Measurements from ENCODE around the gene DUSP22. TPM values are rescaled to one million over a fixed set of nuclear protein-coding genes. Genes with fewer than 3 reads are reported as not detected.
A peak's percentile ranks its signal among the peaks of the same experiment; 100 is the strongest.

Gene DUSP22
- total RNA-seq, 1 donor from 2014 or later: 31.8 TPM

DNA sequence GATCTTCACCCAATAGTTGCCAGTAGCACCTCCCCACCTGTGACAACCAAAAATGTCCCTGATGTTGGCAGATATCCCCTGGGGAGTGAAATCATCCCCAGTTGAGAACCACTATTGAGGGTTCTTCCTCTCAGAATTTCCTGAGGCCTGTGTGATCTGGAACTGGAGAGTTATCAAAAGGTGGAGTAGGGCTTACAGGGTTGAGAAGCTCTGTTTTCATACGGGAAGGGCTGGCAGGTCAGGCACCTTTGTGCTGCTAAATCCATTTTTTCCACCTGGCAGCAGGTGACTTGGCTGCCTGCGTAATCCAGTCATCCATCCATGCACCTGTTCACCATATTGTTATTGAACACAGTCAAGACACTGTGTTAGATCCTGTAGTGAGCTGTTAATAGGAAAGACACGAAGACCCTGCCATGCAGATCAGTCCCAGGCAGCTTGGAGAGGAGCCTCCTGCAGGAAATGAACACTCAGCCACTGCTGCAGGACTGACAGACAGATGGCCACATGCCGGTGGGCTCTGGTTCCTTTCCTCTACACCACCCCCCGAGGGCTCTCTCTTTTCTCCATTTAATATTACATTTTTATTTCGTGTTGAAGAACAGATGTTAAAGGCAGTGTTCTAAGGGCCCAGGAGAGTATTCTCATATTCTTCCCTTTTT, 5.4 kb downstream of the DUSP22 start:
- peak; percentile 26 for DNase-seq

DNA sequence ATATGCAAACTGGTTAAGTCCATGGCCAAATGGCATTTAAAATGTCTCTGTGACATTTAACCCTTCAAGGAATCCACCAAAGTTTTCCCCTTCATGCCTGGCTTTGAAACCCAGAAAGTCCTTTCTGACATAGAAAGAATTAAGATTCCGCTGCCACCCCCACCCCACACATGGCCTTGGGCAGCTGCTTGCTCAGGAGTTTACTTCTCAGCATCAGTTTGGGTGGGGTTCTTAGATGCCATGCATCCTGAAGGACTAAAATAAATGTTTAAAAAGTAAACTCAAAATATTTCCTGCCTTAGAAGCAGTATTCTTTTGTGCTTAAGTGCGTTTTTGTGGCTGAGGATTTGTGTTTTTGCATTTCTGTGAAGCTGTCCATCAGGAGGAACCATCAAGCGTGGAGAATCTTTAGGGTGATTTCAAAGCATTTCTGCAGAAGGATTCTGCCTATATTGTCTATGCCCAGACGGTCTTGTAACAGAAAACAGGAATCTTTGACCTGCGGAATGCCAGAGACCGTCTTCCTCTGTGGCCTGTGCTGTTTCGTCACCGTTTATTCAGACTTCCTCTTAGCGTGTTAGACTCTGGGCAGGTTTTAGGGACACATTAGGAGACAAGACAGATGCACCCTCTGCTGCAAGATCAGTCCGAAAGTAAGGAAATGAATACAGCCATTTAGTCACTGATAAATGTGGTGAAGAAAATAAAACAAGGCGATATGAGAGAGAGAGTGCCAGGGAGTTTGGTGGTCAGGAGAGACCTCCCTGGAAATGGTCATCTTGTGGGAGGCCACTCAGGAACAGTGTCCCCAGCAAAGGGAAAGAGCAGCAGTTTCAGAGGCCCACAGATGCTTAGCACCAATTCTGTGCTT, 6.2 kb downstream of the DUSP22 start:
- DNase-seq: peak; percentile 35

DNA sequence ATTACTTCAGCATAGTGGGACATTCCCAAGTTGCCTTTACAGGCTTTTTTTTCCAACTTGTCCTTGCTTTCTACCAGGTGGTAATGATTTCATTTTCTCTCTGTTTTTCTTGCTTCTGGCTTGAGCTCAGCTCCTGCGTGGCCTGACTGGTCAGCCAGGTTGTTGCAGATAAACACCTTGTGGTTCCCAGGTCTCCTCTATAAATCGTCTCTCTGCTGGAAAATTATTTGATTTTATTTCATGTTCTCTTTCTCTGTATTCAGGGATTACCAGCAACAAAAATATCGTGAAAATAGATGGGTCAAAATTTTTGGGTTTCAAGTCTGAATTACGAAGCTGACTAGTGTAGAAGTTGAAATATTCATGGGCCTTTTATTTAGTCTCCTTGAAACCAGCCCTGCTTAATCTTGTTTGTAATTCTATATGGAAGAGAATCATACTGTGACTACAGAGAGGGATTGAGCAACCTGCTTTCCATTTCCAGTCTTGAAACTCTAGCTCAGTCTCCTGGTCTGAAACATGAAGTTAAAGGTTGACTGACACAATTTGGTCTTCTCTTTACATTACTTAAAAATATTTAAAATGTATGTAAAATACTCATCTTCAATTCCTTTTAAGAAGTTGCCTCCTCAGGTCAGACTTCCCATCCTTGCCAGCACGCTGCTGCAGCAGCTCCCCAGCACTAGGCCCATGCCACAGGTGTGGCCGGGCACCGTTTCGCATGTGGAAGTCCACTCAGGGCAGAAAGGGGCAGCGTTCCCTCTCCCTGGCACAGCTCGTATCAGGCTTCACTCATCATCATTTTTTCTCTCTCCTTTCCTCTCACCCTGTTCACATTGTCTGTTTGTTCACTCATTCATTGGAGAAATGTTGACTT, 7.1 kb downstream of the DUSP22 start:
- DNase-seq: no peak

DNA sequence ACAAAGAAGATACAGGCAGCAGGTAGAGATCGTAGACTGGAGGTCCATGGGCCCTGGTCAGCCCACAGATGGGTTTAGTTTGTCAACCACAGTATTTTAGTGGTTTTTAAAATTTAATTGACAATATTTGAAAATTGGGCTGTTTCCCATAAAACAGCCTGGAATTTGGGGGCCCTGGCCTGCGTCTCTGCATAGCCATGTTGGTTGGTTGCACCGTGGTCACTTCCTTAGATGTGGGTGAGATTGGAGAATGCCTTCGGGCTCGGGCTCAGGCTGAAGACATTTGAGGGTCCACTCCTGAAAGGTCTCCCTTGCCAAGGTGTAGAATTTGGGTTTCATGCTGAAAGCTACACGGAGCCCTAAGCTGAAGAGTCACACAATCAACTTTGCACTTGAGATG, 7.7 kb downstream of the DUSP22 start:
- no peak for DNase-seq

DNA sequence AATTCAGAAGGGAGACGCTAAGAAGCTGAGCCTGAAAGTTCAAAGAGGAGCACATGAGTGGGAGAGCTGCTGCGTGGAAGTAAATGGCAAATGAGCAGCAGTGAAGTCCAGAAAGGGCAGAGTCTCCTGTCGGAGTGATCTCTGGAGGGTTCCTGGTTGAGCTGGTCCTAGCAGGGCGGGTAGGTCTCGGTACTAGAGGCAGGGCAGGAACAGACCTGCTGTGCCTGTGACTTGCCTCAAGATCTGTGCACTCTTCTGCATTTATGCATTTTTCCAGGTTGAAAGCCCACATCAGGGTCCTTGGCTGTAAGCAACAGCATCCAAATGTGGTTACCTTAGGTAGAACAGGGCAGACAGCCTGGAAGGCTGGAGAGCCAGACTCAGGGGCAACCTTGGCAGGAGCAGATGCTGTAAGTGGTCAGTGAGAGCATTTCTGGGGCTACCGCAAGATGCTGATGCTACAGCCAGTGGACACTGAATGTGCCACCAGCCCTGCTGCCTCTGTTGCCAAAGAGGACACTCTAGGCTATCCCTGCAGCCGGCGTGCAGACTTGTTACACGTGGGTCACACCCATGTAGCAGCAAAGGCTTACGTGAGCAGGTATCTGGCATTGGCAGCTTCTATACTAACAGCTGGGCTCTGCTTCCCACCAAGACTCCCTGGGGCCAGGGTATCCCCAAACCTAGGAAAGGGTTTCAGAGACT, 8.4 kb downstream of the DUSP22 start:
- no peak for DNase-seq

DNA sequence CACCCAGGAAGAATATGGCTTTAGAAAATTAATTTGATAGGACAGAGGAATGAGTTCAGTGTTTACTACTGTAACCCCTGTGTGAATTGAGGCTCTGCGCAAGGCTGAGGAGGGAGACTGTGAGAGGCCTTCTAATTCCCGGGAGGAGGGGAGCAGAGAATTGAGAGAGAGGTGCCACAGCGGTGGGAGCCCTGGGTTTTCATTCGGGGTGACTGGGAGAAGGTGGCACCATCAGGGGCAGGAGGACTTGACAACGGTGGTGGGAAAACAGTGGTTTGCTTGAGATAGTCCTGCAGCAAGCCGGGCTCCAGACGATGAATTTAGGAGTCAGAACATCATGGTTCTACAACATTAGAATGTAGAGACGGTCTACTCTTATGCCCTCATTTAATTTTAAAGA, 9.2 kb downstream of the DUSP22 start:
- DNase-seq: no peak

DNA sequence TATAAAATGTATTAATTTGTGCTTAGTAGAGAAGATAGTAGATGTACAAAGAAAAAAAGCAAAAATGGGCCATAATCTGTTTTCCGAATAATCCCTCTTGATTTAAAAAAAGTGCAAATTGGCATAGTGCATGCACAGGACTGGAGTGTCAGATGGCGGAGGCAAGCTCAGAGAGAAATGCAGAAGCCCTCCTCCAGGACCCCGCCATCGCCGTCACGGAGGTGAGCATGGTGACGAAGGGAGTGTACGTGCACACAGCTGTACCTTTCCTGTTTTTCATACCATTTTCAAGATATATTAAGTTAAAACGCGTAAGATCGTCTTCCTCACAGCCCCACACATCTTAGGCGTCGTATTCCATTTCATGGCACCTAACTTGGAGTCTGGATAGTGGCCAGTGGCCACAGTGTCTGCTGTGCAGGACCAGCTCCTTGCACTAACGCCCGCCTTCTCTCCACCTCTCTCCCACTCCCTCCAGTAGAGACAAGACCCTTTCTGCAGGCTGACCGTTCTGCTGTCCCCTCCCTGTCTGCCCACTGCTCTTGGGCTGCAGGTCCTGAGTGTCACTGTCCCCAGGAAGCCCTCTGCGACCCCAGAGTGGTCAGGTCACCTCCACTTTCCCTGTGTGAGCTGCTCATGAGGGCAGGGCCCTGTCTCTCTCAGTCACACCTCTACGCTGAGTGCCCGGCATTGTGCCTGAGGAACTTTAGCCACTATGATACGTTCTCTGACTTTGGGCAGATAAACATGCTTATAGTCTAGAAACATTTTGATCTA, 9.8 kb downstream of the DUSP22 start:
- DNase-seq: no peak

DNA sequence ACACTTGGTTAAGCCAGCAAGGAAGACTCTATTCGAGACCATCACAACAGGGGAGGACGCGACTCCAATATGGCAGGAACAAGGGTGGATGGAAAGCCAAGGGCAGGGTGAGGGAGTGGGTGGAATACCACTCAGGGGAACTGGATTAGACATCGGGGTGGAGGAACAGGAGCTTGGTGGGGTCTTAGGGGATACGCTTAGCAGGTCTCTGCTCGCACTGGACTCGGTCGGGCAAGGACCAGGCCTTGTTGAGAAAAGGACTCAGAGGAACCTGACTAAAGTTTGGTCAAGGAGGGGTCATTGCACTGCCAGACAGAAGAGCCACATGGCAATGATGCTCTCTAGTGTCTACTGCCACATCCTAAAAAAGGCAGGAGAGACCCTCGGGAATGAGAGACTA, 10.5 kb downstream of the DUSP22 start:
- no peak for DNase-seq

DNA sequence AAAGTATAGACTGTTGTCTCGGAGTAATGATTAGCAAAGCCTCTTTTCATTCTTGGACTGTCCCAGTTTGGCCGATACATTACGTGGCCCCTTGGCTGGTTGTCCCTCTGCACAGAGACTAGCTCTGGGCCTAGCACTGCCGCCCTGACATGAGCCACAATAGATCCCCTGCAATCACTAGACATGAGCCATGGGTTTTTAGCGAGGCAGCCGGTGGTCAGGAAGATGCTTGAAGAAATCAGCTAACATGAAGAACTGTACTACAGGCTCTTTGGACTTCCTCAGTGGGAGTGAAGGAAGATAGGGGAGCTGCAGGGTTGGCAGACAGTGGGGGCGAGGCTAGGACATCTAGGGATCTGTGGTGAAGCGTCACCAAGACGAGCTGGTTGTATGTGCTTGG, 11.0 kb downstream of the DUSP22 start:
- no peak for DNase-seq

DNA sequence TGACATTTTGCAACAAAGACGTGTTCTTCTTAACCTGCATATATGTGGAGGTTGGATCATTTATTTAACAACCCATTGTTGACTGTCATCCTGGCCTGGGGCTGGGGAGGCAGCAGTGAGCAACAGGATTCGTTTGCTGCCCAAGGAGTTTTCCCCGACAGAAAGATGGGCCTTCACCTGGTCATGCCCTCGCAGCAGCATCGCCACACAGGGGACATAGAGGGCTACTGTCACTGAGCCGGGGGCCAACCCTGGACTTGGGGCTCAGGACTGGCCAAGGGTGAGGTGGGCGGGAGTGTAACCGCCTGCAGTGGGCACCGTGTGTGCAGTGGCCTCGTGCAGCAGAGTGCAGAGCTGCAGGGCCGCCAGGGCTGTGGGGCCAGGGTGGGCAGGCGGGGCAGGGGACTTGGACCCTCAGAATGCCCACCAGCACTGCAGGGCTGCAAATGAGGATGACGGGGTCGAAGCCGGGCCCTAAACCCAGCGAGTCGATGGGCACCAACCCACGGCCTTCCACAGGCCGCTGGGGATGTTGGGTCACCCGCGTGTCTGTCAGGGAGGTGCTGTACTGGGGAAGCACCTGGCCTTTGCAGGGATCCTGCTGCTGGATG, 11.8 kb downstream of the DUSP22 start:
- DNase-seq: no peak

DNA sequence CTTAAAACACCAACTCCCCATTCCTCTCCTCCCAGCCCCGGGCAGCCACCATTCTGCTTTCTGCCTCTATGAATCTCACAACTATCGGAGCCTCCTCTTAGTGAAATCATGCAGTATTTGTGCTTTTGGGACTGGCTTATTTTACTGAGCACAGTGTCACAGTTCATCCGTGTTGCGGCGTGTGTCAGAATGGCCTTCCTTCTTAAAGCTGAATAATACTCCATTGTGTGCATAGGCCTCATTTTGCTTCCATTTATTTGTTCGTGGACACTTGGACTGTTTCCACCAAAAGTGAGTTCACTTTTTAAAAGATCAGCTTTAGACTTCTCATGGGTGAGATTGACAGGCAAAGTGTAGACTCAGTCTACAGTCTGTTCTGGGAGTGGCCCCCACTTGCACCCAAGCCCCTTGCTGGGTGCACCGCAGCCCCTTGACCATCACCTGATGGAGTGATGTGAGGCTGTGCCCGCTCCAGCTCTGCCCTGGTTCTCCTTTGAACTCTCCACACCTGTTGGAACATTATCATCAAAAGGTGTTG, 12.6 kb downstream of the DUSP22 start:
- no peak for DNase-seq

DNA sequence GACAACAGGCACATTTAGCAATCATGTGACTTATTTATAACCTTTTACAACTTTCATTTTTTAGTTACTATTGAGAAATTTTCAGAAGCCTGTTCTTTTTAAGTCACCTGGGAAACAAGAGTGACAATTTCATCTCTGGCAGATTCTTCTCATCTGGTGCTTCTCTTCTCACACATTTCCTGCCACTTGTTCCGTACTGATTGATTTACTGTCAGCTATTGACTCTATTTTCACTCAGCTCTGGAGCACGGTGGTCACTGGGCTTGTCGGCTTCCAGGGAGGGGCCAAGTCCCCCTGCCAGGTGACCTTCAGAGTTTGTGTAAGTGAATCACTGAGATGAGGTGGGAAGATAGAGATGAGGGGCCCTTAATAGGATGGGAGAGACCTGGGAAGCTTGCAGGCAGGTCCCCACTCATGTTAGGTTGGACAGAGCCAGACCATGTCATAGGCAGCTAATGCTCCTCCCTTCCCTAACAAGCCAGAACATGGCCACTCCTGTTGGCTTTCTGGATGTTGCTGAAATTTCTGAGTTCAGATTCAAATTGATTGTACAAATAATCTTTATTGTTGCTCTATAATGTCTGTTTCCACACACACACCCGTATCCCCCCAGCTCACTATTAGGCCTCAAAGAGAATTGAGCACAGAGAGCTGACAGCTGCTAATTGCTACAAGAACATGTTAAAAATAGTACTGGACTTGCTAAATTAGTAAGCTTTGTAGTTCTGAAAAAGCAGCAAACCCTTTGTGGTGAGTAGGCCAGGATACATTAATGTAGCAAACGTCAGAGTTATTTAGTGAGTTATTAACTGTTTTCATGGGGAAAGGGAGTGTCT, 13.3 kb downstream of the DUSP22 start:
- no peak for DNase-seq

DNA sequence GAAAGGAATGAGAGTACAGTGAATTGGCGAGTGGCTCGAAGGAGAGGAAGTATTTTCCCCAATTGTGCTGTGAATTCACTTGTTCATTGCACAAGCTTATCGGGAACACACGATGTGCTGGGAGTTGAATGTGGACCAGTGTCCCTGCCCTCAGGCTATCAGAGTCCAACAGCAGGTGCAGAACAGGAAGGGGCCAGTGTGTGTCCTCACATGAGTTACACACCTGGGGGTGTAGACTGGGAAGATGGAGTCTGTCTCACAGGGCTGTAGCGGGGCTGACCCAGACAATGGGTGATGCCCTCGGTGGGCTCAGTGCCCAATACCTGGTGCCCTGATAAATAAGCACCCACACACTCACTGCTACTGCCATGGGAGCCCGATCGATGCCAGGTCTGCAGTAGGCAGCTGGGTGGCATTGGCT, 14.4 kb downstream of the DUSP22 start:
- DNase-seq: no peak

DNA sequence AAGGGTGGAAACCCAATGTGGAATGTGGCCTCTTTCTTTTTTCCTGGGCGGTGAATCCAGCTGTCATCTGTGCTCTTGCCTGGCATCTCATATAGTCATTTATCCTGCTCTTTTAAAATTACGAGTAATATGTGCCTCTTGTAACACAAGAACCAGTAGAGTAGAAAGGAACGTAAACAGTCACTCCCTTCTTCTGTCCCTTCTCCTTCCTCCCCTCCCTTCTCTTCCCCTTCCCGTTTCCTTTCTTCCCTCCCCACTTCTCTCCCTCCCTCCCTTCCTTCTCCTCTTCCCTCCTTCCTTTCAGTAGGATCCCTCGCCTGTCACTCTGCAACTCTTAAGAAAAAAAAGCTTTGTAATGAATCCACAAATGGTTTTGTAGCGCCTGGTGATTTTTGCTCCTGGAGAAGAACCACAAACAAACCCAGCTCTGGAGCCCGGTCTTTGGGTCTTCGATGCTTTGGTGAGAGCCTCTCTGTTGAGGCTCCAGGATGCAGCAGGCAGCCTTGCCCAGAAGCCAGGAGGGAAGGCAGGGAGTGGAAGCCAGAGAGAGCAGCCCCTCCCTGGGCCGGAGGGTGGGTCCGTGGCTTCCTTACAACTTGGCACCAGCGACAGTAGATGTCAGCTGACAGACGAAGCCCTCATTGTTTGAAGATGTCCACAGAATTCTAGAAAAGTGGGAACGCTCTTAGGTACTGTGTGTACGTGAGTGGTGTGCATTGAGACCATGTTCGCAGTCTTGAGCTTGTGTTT, 15.0 kb downstream of the DUSP22 start:
- peak; percentile 35 for DNase-seq

DNA sequence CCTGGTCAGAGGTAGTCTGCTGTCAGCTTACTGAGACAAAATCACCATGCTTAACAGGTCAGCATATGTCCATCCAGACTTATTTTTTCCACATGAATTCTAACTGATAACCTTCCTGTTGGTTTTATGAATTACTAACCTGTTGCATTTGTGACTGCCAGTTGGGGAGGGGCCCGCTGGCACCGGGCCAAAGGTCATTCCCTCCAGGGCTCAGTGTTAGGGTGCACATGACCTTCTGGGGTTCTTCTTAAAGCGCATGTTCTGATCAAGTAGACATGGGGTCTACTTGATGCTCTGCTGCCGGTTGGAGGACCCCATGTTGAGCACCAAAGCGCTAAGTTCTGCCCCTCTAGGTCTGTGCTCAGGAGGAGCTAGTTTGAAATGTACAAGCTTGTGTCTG, 15.6 kb downstream of the DUSP22 start:
- no peak for DNase-seq

DNA sequence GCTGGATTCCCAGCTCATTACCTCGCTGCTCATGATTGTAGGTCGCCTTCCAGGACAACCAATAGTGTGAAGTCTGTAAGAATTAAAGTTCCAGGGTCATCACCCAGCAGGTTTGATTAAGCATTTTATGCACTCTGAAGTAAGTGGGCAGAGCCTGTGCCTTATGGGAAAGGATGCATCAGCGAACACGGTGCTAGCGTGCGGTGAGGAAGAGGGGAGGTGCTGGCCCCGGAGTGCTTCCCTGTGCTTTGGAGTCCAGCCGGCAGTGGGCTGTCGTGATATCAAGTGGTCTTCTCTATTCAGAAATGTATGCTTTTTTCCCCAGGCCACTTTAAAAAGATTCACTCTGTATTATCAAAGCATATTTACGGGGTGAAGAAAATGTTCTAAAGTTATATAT, 16.0 kb downstream of the DUSP22 start:
- no peak for DNase-seq

DNA sequence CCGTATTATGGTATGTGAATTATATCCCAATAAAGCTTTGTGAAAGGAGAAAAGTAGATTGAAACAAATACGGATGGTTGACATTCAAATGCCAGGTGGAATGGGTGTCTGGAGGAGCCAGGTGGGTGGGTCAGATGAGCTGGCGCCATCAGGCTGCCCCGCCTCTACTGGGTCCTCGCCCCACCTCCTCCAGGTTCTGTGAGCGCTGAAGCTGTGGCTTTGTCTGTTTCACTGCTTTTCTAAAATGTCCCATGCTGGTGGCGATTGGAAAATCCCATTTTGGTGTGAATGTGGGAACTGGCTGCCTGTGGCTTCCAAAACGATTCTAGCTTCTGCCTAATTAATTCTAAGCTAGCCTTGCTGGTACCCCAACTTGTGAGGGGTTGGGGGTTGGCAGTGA, 16.5 kb downstream of the DUSP22 start:
- DNase-seq: no peak

DNA sequence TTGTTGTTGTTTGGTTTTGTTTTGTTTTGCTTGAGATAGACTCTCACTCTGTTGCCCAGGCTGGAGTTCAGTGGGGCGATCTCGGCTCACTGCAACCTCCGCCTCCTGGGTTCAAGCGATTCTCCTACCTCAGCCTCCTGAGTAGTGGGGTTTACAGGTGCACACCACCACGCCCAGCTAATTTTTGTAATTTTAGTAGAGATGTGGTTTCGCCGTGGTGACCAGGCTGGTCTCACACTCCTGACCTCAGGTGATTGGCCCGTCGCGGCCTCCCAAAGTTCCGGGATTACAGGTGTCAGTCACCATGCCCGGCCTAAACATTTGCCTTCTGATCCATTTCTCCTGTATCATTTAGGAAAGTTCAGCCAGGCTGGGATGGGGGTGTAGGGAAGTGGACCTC, 17.7 kb downstream of the DUSP22 start:
- DNase-seq: no peak

DNA sequence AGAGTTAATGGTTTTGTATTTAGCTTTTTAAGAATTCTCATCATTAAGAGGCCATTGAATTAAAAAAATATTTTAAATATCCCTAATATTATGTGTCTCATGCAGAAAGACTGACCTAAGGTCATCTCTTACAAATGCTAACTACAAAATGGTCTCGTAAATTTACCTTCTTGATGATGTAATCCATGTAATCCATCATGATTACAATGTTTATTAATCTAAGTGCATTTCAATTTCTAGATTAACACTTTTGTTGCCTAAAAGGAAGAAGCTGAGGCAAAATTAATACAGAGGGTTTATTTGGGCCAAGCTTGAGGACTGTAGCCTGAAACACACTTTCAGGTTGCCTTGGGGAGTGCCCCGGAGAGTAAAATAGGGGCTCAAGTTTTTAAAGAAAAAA, 18.4 kb downstream of the DUSP22 start:
- DNase-seq: no peak

Measured in tongue (tissue), 2 donors.